ENCODE results near the gene ZMYND10. TPM values are rescaled to one million over a fixed set of nuclear protein-coding genes. Genes with fewer than 3 reads are reported as not detected.
A peak's percentile ranks its signal among the peaks of the same experiment; 100 is the strongest.

The ZMYND10 gene
- total and polyA plus RNA-seq, 9 of the 15 experiments (the other 6 are each of a cell fraction or from before 2014, with no cell fraction given): 0.20 to 2.8 (median 0.70) TPM

- TF ChIP-seq ETS1 (conservative IDR thresholded peaks at IDR 0.05; ENCODE audit: control insufficient read depth, low read depth, low read length) (peak; percentile 100), HSF4 (CRISPR knock-in tag; IDR thresholded peaks at IDR 0.05; ENCODE audit: borderline replicate concordance) (no peak), ZNF282 (CRISPR knock-in tag; IDR thresholded peaks at IDR 0.05) (no peak), SMAD3 (CRISPR knock-in tag; conservative IDR thresholded peaks at IDR 0.05) (peak; percentile 59; the same call in 1 of the 2 replicates), TSC22D4 (tag; IDR thresholded peaks at IDR 0.05) (no peak), TEAD1 (CRISPR knock-in tag; IDR thresholded peaks at IDR 0.05) (peak in 1 of 2 experiments; percentile 72; a peak in 1 of 4 replicates), DEAF1 (CRISPR knock-in tag; IDR thresholded peaks at IDR 0.05) (no peak), E2F6 (IDR thresholded peaks at IDR 0.05; ENCODE audit: borderline replicate concordance in 1 of 2, extremely low read depth in 1 of 2, insufficient read depth in 1 of 2, insufficient read length in 1 of 2, low read depth in 1 of 2, low read length in 1 of 2, poor library complexity in 1 of 2, severe bottlenecking in 1 of 2) (peak in 1 of 2 experiments; percentile 56), CCNT2 (IDR thresholded peaks at IDR 0.05; ENCODE audit: borderline replicate concordance, extremely low read depth, insufficient read length, low read depth, low read length) (peak; percentile 22), SREBF1 (IDR thresholded peaks at IDR 0.05; ENCODE audit: borderline replicate concordance, low read depth, low read length) (peak; percentile 56; the same call in 1 of the 2 replicates), ZNF143 (CRISPR knock-in tag; IDR thresholded peaks at IDR 0.05) (peak; percentile 99), CBFB (CRISPR knock-in tag; IDR thresholded peaks at IDR 0.05) (peak; percentile 60; the same call in 1 of the 2 replicates), ZBTB2 (IDR thresholded peaks at IDR 0.05) (peak; percentile 87; the same call in 1 of the 2 replicates), NR3C1 (CRISPR knock-in tag; IDR thresholded peaks at IDR 0.05) (0 out of 2 replicates have a peak, but pooled peaks have one; percentile 51), MYC (IDR thresholded peaks at IDR 0.05; ENCODE audit: low read depth, low read length) (peak; percentile 54; the same call in 1 of the 2 replicates), MYC (CRISPR knock-in tag; IDR thresholded peaks at IDR 0.05; ENCODE audit: borderline replicate concordance, low read depth) (no peak)
These were observed 13.6 kb upstream of the ZMYND10 start, which contains the start of gene TMEM115 (continued) for GRCh38 chr3:50358911-50359759.

All from K562 (cell line).